H1 (cell line): Measurements from ENCODE around the gene PHTF2. TPM values are rescaled to one million over a fixed set of nuclear protein-coding genes. Genes with fewer than 3 reads are reported as not detected.

Experiments
- EZH2 ChIP-seq: fragments of 200-600 bp; sonication (generic); IDR thresholded peaks from 2 replicates; pipeline ENCODE4 v1.7.1; 2012; ENCODE audit warnings: low read depth, mild to moderate bottlenecking, moderate library complexity, low read length, inconsistent platforms; ENCODE audit not compliant: severe bottlenecking
- GTF2F1 ChIP-seq: IDR thresholded peaks from 2 replicates; pipeline ENCODE4 v1.6.1; 2012; ENCODE audit warnings: low read depth, low read length, improper control_type of control experiment, borderline replicate concordance
- HDAC2 ChIP-seq, 2 experiments: fragments of 300-600 bp in 1 of 2; sonication (generic) in 1 of 2; IDR thresholded peaks; 2 replicates each; pipeline ENCODE4 v1.6.1; 2011 to 2012; ENCODE audit warnings: low read depth in 2 of 2, low read length in 2 of 2, mild to moderate bottlenecking in 2 of 2, moderate library complexity in 2 of 2, borderline replicate concordance in 1 of 2, inconsistent platforms in 1 of 2
- TCF12 ChIP-seq: IDR thresholded peaks from 2 replicates; pipeline ENCODE4 v1.6.1; 2011; ENCODE audit warnings: low read depth, mild to moderate bottlenecking, low read length
- polyA plus RNA-seq, 7 experiments: library from polyadenylated mRNA; depleted of rRNA in 3 of 7; stranded (reverse) in 5 of 7; unstranded in 2 of 7; fragments of >200 nt in 5 of 7; fragments of 200-250 nt in 2 of 7; gene quantifications; 1 replicate in 5 of 7; 2 replicates in 1 of 7; 4 replicates in 1 of 7; pipeline versions ENCODE4 v1.2.1 to v1.2.3, GENCODE V29; 2011 to 2013; ENCODE audit warnings: missing spikeins in 2 of 7, mixed read lengths in 2 of 7
- total RNA-seq: library from RNA; stranded (reverse); fragmentation: NEBNext Ultra II Directional; extraction: Animal tissue kit (Norgen Biotek cat#: 25700); gene quantifications from 2 replicates; pipeline ENCODE4 v1.2.1, GENCODE V29; 2021

Gene PHTF2
- total and polyA plus RNA-seq, 2 of the 8 experiments (the other 6 are each of a cell fraction or from before 2014, with no cell fraction given): 9.0 to 25.4 TPM

- no peak for TF ChIP-seq HDAC2 (IDR thresholded peaks at IDR 0.05; ENCODE audit: borderline replicate concordance in 1 of 2, low read depth in 2 of 2, low read length in 2 of 2)
- no peak for TF ChIP-seq GTF2F1
- TF ChIP-seq TCF12: no peak
- no peak for TF ChIP-seq EZH2
These were observed 83.3 kb downstream of the PHTF2 start (continued) for GRCh38 chr7:77881871-77882270.
